ENCODE data around the gene FEZ2. TPM values are rescaled to one million over a fixed set of nuclear protein-coding genes. Genes with fewer than 3 reads are reported as not detected.

The FEZ2 gene
- total RNA-seq, 1 donor from 2014 or later = 17.5 TPM

DNA sequence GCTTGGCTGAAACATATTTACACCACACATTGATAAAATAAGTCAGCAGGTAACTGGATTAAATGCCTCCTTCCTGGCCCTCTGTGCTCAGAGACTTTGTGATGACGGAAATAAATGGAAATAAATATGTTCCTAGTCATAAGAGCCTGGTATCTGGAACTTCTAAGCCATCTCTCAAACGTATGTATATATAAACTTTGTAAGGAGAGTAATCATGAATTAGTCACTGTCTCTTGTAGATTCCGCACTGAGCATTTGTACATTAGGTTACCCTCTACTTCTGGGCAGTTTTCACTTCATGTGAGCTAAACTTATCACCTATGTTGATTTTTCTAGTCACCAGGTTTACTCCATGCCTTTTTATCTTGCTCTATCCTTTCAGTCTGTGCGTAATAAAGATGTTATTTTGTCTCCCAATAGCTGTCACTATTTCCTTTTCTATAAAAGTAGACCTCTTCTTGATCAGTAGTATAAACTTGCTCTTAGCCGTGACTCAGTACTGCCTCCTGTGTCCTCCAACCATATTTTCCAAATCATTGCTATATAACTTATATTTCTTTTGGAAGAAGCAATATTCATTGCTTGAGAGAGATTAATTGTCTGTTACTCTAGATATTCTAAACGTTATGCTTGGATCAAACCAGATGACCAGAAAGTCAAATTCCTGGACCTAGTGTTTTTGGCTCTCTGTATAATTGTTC lies 53.2 kb downstream of the FEZ2 start:
- DNase-seq = no peak
- intact Hi-C loops (cut with micrococcal nuclease) = no loop called here
- Mint-ChIP-seq H3K9me3 (no peaks in the 10 kb centered on the region), H3K4me1 (peaks cover 13% of the 10 kb centered on the region), H3K36me3 (ENCODE audit: low read depth) (peaks cover 23% of the 10 kb centered on the region), H3K27ac (no peak overlapping the region), H3K4me3 (no peak overlapping the region), H3K27me3 (no peaks in the 10 kb centered on the region)

DNA sequence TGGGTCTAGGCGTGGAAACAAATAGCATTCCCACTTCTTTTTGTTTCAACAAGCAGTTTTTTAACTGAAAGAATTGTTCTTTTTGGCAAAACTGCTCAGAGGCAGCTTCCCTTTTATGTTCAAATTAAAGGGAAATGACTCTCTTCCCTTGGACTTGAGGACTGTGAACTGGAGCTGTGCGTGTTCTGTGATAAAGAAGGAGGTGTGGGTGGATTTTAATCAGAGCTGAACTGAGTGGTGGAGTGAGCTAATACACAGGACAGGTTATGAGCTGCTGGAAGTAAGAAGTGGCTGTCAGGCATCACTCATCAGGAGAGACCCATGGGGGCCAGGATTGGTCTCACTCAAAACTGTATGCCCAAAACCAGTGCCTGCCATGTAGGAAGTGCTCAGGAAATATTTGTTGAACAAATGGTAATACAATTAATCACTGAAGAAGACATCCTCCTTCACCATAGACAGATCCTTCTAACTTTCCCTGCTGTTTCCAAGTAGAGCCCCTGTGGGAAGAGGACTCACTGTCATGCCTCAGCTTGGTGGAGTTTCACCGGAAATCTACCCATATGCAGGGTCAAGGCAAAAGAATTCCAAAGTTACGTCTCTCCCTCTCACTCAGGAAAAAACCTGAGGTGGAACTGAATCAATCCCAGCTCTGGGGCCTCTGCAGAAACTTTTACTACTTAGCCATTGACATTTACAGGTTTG lies 55.9 kb downstream of the FEZ2 start:
- intact Hi-C loops (cut with micrococcal nuclease) = no loop called here
- Mint-ChIP-seq H3K9me3 (no peaks in the 10 kb centered on the region), H3K27ac (no peak overlapping the region), H3K4me1 (no peaks in the 10 kb centered on the region), H3K36me3 (ENCODE audit: low read depth) (peaks cover 5% of the 10 kb centered on the region), H3K27me3 (no peaks in the 10 kb centered on the region), H3K4me3 (no peak overlapping the region)
- DNase-seq = no peak

DNA sequence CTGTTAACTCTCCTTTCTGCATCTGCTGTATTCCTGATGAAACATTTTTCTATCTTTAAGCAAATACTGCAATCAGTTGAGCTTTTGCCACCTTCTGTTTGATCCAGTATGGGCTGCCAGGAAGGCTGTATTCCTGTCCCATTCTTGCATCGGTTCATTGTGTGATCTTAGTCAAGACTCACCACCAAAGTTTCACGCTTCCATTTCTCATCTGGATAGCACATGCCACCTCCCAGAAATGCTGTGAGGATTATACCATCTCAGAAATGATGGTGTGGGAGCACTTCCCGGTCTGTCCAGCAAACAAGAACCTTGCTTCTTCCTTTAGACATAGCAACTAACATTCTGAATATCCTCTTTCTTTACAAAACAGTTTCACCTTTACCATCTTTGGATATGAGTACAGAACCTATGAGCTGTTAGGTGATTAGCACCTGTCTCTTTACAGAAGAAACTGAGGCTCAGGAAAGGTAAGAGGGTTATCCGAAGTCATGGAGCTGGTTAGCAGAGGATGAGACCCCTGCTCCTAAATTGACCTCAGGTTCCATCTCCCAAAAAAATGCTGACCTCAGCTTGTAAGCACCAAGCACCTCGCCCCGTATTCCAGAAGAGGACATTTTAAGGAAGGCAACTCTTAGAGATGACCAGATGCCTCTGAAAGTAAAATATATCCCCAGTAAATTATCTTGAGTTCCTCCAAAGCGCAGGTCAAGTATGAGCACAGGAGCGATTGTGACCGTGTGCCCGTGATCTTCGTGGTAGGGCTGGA lies 56.8 kb downstream of the FEZ2 start:
- H3K27me3 Mint-ChIP-seq = no peaks in the 10 kb centered on the region
- intact Hi-C loops (cut with micrococcal nuclease) = no loop called here
- H3K36me3 Mint-ChIP-seq (ENCODE audit: low read depth) = peaks cover 5% of the 10 kb centered on the region
- H3K4me3 Mint-ChIP-seq = no peak overlapping the region
- DNase-seq = no peak
- no peaks in the 10 kb centered on the region for H3K4me1 Mint-ChIP-seq
- no peak overlapping the region for H3K27ac Mint-ChIP-seq
- H3K9me3 Mint-ChIP-seq = no peaks in the 10 kb centered on the region

DNA sequence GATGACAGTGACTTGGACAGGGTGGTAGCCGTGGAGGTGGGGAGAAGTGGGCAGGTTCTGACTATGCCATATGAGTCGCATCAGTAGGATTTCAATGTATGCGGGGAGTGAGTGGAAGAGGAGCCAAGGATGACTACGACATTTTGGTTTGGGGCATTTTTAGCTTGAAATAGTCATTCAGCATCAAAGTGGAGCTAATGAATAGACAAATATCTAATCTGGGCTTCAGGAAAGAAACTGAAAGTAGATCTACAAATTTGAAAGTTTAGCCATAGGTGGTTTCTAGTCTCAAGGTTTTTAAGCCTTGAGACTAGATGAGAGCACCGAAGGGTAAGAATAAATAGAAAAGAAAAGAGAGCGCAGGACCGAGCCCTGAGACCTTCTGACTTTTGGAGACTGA lies 58.3 kb downstream of the FEZ2 start:
- no peaks in the 10 kb centered on the region for H3K9me3 Mint-ChIP-seq

GRCh38 chr2:36538335-36538734 lies 59.6 kb downstream of the FEZ2 start:
- no peak overlapping the region for H3K4me3 Mint-ChIP-seq
- no peak overlapping the region for H3K27ac Mint-ChIP-seq
- peaks cover 1% of the 10 kb centered on the region for H3K36me3 Mint-ChIP-seq (ENCODE audit: low read depth)
- no peak for DNase-seq
- intact Hi-C loops (cut with micrococcal nuclease) = loop anchor here (10.0 kb wide), 1 partner anchor 126 kb away; no protein-coding TSS in a partner anchor
- no peaks in the 10 kb centered on the region for H3K4me1 Mint-ChIP-seq
- H3K9me3 Mint-ChIP-seq = no peaks in the 10 kb centered on the region
- H3K27me3 Mint-ChIP-seq = no peaks in the 10 kb centered on the region

More for the DNA sequence above, 58.3 kb downstream of the FEZ2 start:
- Mint-ChIP-seq H3K27ac (no peak overlapping the region), H3K27me3 (no peaks in the 10 kb centered on the region), H3K4me1 (no peaks in the 10 kb centered on the region), H3K4me3 (no peak overlapping the region), H3K36me3 (ENCODE audit: low read depth) (peaks cover 3% of the 10 kb centered on the region)
- intact Hi-C loops (cut with micrococcal nuclease) = loop anchor here (10.0 kb wide), 1 partner anchor 125 kb away; no protein-coding TSS in a partner anchor
- DNase-seq = no peak

GRCh38 chr2:36536776-36537175 lies 61.2 kb downstream of the FEZ2 start:
- H3K4me1 Mint-ChIP-seq = no peaks in the 10 kb centered on the region
- no peak overlapping the region for H3K27ac Mint-ChIP-seq
- DNase-seq = no peak
- no peaks in the 10 kb centered on the region for H3K9me3 Mint-ChIP-seq
- intact Hi-C loops (cut with micrococcal nuclease) = loop anchor here (10.0 kb wide), 1 partner anchor 128 kb away; no protein-coding TSS in a partner anchor
- no peak overlapping the region for H3K4me3 Mint-ChIP-seq
- H3K36me3 Mint-ChIP-seq (ENCODE audit: low read depth) = peaks cover 1% of the 10 kb centered on the region
- no peaks in the 10 kb centered on the region for H3K27me3 Mint-ChIP-seq

DNA sequence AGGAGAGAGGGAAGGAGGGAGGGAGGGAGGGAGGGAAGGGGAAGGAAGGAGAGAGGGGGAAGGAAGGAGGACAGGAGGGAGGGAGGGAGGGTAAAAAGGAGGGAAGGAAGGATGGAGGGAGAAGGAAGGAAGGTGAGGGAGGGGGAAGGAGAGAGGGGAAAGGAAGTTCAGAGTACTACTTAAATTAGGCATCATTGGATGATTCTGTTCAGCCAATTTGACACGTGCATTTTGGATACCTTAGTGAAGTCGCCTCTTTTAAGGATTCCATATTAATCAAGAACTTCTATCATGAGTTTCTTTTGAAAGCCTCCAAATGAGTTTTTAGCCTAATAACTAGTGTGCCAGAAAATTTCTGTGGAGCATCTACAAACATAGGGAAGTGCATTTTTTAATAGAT lies 62.9 kb downstream of the FEZ2 start:
- Mint-ChIP-seq H3K27ac (no peak overlapping the region), H3K27me3 (no peaks in the 10 kb centered on the region), H3K36me3 (ENCODE audit: low read depth) (peaks cover 1% of the 10 kb centered on the region), H3K9me3 (no peaks in the 10 kb centered on the region), H3K4me3 (no peak overlapping the region), H3K4me1 (no peaks in the 10 kb centered on the region)
- intact Hi-C loops (cut with micrococcal nuclease) = loop anchor here (10.0 kb wide), 1 partner anchor 130 kb away; no protein-coding TSS in a partner anchor
- DNase-seq = no peak

GRCh38 chr2:36534275-36534799 lies 63.6 kb downstream of the FEZ2 start:
- Mint-ChIP-seq H3K36me3 (ENCODE audit: low read depth) (peaks cover 1% of the 10 kb centered on the region), H3K27ac (no peak overlapping the region), H3K4me3 (no peak overlapping the region), H3K9me3 (no peaks in the 10 kb centered on the region), H3K4me1 (no peaks in the 10 kb centered on the region), H3K27me3 (no peaks in the 10 kb centered on the region)
- DNase-seq = no peak
- intact Hi-C loops (cut with micrococcal nuclease) = loop anchor here (10.0 kb wide), 1 partner anchor 130 kb away; no protein-coding TSS in a partner anchor

DNA sequence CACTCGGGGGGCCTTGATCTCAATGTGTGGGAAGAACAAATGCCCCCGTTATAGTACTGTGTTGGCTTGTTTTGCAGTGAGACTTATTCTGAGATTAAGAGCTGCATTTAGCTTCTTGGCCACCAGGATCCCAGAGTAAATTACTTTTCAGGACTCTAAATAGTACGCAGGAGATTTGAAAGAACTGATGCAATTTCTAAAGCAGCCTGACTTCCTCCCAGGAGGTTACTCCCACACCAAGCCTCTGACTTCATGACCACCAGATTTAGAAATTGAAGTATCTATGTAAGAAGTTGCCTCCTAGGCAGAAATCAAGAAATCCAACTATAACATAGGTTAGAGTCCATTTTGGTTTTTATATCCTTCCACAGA lies 67.0 kb downstream of the FEZ2 start:
- DNase-seq = no peak
- Mint-ChIP-seq H3K9me3 (no peaks in the 10 kb centered on the region), H3K4me1 (peaks cover 3% of the 10 kb centered on the region), H3K4me3 (no peak overlapping the region), H3K36me3 (ENCODE audit: low read depth) (no peaks in the 10 kb centered on the region), H3K27ac (no peak overlapping the region), H3K27me3 (no peaks in the 10 kb centered on the region)
- intact Hi-C loops (cut with micrococcal nuclease) = loop anchor here (10.0 kb wide), 1 partner anchor 134 kb away; no protein-coding TSS in a partner anchor

- no peaks in the 10 kb centered on the region for H3K36me3 Mint-ChIP-seq (ENCODE audit: low read depth)
- no peak overlapping the region for H3K4me3 Mint-ChIP-seq
- intact Hi-C loops (cut with micrococcal nuclease) = loop anchor here (10.0 kb wide), 1 partner anchor 134 kb away; no protein-coding TSS in a partner anchor
- no peaks in the 10 kb centered on the region for H3K9me3 Mint-ChIP-seq
- DNase-seq = no peak
- H3K27me3 Mint-ChIP-seq = no peaks in the 10 kb centered on the region
- H3K27ac Mint-ChIP-seq = no peak overlapping the region
- H3K4me1 Mint-ChIP-seq = peaks cover 3% of the 10 kb centered on the region
Measured at GRCh38 chr2:36530178-36530982, 67.6 kb downstream of the FEZ2 start.

- Mint-ChIP-seq H3K27me3 (no peaks in the 10 kb centered on the region), H3K4me1 (peaks cover 3% of the 10 kb centered on the region), H3K4me3 (no peak overlapping the region), H3K36me3 (ENCODE audit: low read depth) (no peaks in the 10 kb centered on the region), H3K27ac (no peak overlapping the region), H3K9me3 (no peaks in the 10 kb centered on the region)
- DNase-seq = no peak
- intact Hi-C loops (cut with micrococcal nuclease) = no loop called here
Measured at GRCh38 chr2:36528766-36529392, 69.1 kb downstream of the FEZ2 start.

- H3K4me3 Mint-ChIP-seq = no peak overlapping the region
- intact Hi-C loops (cut with micrococcal nuclease) = no loop called here
- no peak overlapping the region for H3K27ac Mint-ChIP-seq
- no peaks in the 10 kb centered on the region for H3K27me3 Mint-ChIP-seq
- no peak for DNase-seq
- no peaks in the 10 kb centered on the region for H3K9me3 Mint-ChIP-seq
- no peaks in the 10 kb centered on the region for H3K36me3 Mint-ChIP-seq (ENCODE audit: low read depth)
- H3K4me1 Mint-ChIP-seq = peaks cover 3% of the 10 kb centered on the region
Measured at GRCh38 chr2:36528274-36528673, 69.7 kb downstream of the FEZ2 start.

GRCh38 chr2:36526226-36526625 lies 71.7 kb downstream of the FEZ2 start:
- Mint-ChIP-seq H3K4me1 (peaks cover 3% of the 10 kb centered on the region), H3K27ac (no peak overlapping the region), H3K9me3 (no peaks in the 10 kb centered on the region), H3K4me3 (no peak overlapping the region), H3K27me3 (no peaks in the 10 kb centered on the region), H3K36me3 (ENCODE audit: low read depth) (peaks cover 2% of the 10 kb centered on the region)
- DNase-seq = no peak
- intact Hi-C loops (cut with micrococcal nuclease) = no loop called here

Data from activated CD4-positive, alpha-beta T cell treated with anti-CD3 and anti-CD28 coated beads, Interleukin-2, amount 10 ng/mL, durations not matched to agents 24 days and 14 days (primary cell).